ENCODE measurements around the gene BTBD6. TPM values are rescaled to one million over a fixed set of nuclear protein-coding genes. Genes with fewer than 3 reads are reported as not detected.

Gene BTBD6
- total RNA-seq, 4 donors from 2014 or later = 48.4 to 85.9 (median 53.6) TPM

DNA sequence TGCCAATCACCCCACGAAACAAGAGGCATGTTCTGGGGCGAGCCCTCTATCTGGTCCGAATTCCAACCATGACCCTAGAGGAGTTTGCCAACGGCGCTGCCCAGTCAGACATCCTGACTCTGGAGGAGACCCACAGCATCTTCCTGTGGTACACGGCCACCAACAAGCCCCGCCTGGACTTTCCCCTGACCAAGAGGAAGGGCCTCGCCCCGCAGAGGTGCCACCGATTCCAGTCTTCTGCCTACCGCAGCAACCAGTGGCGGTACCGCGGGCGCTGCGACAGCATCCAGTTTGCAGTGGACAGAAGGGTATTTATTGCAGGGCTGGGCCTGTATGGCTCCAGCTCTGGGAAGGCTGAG, 1.7 kb downstream of the BTBD6 start:
- in situ Hi-C loops (cut with MboI; ENCODE audit: low sequenced_read_pairs in 4 of 4) (no loop called here), intact Hi-C loops (cut with DNase I; ENCODE audit: low total_unique reads) (no loop called here)
- no peak for TF ChIP-seq POLR2A (IDR thresholded peaks at IDR 0.05)
- TF ChIP-seq, protein P1, sequence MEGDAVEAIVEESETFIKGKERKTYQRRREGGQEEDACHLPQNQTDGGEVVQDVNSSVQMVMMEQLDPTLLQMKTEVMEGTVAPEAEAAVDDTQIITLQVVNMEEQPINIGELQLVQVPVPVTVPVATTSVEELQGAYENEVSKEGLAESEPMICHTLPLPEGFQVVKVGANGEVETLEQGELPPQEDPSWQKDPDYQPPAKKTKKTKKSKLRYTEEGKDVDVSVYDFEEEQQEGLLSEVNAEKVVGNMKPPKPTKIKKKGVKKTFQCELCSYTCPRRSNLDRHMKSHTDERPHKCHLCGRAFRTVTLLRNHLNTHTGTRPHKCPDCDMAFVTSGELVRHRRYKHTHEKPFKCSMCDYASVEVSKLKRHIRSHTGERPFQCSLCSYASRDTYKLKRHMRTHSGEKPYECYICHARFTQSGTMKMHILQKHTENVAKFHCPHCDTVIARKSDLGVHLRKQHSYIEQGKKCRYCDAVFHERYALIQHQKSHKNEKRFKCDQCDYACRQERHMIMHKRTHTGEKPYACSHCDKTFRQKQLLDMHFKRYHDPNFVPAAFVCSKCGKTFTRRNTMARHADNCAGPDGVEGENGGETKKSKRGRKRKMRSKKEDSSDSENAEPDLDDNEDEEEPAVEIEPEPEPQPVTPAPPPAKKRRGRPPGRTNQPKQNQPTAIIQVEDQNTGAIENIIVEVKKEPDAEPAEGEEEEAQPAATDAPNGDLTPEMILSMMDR (IDR thresholded peaks at IDR 0.05 in 4 of 5, conservative IDR thresholded peaks at IDR 0.05 in 1 of 5) = no peak
- DNase-seq = no peak
- no peak overlapping the region for H3K4me3 ChIP-seq
- peak overlapping the region; percentile 81 to 87 (median 84) for H3K27ac ChIP-seq
- no peaks in the 10 kb centered on the region for H3K27me3 ChIP-seq
- no peaks in the 10 kb centered on the region for H3K9me3 ChIP-seq
- peaks cover 26 to 30% of the 10 kb centered on the region in 2 donors for H3K4me1 ChIP-seq
- no peak for ATAC-seq
- peaks cover 0 to 21% of the 10 kb centered on the region in 2 donors for H3K36me3 ChIP-seq

DNA sequence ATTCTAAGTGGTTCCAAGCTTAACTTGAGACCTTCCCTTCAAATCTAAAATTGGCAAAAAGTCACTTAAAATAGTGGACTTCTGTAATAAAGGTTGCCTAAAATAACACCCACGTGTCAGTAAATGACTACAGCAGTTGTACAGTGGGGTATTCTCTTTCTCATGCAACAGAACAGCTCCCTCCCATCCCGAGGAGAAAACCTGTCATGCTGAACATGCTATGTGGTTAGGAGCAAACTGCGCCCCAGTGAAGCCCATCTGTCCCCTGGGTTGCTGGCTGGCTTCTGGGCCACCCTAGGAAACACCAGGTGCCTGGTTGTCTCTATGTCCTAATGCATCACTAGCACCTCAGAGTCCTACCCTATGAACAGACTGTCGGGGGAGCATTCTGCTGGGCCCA, 2.7 kb downstream of the BTBD6 start:
- DNase-seq (no peak), ATAC-seq (no peak)
- in situ Hi-C loops (cut with MboI; ENCODE audit: low sequenced_read_pairs in 4 of 4) (no loop called here), intact Hi-C loops (cut with DNase I; ENCODE audit: low total_unique reads) (no loop called here)
- no peaks in the 10 kb centered on the region for H3K27me3 ChIP-seq
- H3K4me1 ChIP-seq = peaks cover 29 to 40% of the 10 kb centered on the region in 2 donors
- no peak overlapping the region for H3K4me3 ChIP-seq
- H3K27ac ChIP-seq = peak overlapping the region in 2 of 4 donors; percentile 81 to 83
- H3K9me3 ChIP-seq = no peaks in the 10 kb centered on the region
- TF ChIP-seq POLR2A (IDR thresholded peaks at IDR 0.05) = no peak
- TF ChIP-seq, protein P1 (IDR thresholded peaks at IDR 0.05 in 4 of 5, conservative IDR thresholded peaks at IDR 0.05 in 1 of 5) = no peak
- peaks cover 0 to 21% of the 10 kb centered on the region in 2 donors for H3K36me3 ChIP-seq

DNA sequence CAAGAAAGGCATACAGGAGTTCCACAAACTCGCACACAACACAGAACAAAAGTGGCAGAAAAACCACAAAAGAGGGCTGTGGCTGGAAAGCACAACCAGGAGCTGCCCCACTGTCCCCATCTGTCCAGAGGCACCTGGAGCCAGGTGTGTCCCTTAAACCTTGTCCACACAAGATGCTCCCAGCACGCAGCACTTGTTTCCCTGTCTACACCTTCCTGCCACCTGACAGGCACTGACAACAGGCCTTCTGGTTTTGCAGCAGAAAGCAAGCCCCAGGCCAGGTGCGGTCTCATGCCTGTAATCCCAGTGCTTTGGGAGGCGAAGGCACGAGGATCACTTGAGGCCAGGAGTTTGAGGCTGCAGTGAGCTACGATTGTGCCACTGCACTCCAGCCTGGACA, 3.6 kb downstream of the BTBD6 start:
- Histone ChIP-seq H3K36me3 (peaks cover 0 to 21% of the 10 kb centered on the region in 2 donors), H3K9me3 (no peaks in the 10 kb centered on the region), H3K4me3 (no peak overlapping the region), H3K27me3 (no peaks in the 10 kb centered on the region), H3K27ac (no peak overlapping the region), H3K4me1 (peaks cover 29 to 40% of the 10 kb centered on the region in 2 donors)
- intact Hi-C loops (cut with DNase I; ENCODE audit: low total_unique reads) (no loop called here), in situ Hi-C loops (cut with MboI; ENCODE audit: low sequenced_read_pairs in 4 of 4) (no loop called here)
- ATAC-seq (no peak), DNase-seq (no peak)
- TF ChIP-seq, protein P1 (IDR thresholded peaks at IDR 0.05 in 4 of 5, conservative IDR thresholded peaks at IDR 0.05 in 1 of 5) = no peak
- TF ChIP-seq POLR2A (IDR thresholded peaks at IDR 0.05) = no peak

DNA sequence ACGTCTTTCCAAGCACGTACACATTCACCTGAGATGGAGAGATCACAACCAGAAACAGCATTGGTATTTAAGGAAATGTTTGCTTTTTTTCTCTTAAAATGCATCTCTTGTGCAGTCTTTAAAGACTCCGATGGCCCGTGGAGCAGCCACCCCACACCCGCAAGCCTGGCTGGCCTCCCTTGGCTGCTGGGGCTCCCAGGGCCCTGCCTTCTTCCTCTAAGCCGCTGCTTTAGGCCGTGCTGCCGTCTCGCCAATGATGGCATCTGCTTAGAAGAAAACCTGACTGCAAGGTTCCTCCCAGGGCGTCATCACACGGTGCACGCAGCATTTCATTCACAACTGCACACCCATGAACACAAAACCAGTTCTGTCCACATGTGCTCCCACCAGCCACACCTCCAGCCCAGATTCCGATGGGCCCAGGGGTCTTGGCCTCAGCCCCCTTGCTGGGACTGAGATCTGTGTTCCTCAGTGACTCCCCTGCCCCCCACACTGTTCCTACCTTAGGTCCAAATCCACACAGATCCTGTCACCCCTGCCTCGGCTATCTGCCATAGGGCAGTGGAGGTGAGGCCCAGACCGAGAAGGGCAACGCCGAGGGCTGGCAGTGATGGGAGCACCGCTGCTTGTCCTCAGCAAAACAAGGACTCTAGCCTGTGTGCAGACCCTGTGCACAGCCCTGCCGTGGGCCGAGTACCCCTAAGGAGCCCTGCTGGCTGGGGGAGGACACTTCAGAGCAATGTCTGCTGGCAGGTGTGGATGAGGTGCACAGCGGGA, 4.4 kb downstream of the BTBD6 start:
- Histone ChIP-seq H3K4me1 (peaks cover 22 to 34% of the 10 kb centered on the region in 2 donors), H3K27ac (no peak overlapping the region), H3K4me3 (no peak overlapping the region), H3K36me3 (peaks cover 0 to 21% of the 10 kb centered on the region in 2 donors), H3K9me3 (no peaks in the 10 kb centered on the region), H3K27me3 (no peaks in the 10 kb centered on the region)
- intact Hi-C loops (cut with DNase I; ENCODE audit: low total_unique reads) (no loop called here), in situ Hi-C loops (cut with MboI; ENCODE audit: low sequenced_read_pairs in 4 of 4) (no loop called here)
- DNase-seq = no peak
- TF ChIP-seq, protein P1 (IDR thresholded peaks at IDR 0.05 in 4 of 5, conservative IDR thresholded peaks at IDR 0.05 in 1 of 5) = no peak
- no peak for TF ChIP-seq POLR2A (IDR thresholded peaks at IDR 0.05)
- ATAC-seq = no peak
